Fibroblast of villous mesenchyme (primary cell): ENCODE data around the gene PRSS23. TPM values are rescaled to one million over a fixed set of nuclear protein-coding genes. Genes with fewer than 3 reads are reported as not detected.
"Not testable (repeated sequence)": the region's sequence is repeated elsewhere in the genome, so short reads cannot be mapped to it uniquely, and the experiment has no call there.

Source experiments
- DNase-seq: peaks from one replicate; pipeline ENCODE4 v3.0.0-alpha.2; 2010; ENCODE audit warnings: low read depth
- H3K4me3 ChIP-seq: 2 replicates; pipeline ENCODE4 v1.5.1; 2011; ENCODE audit warnings: low read depth, mild to moderate bottlenecking, low read length
- CTCF ChIP-seq: IDR thresholded peaks from 2 replicates; pipeline ENCODE4 v1.5.1; 2012; ENCODE audit warnings: low read depth, mild to moderate bottlenecking, low read length; ENCODE audit not compliant: insufficient read depth
- total RNA-seq: library from RNA; depleted of rRNA; stranded (reverse); fragments of >200 nt; gene quantifications from 2 replicates; pipeline ENCODE4 v1.2.3, GENCODE V29; 2012

PRSS23 gene
- total RNA-seq, 1 donor: 136 TPM

GRCh38 chr11:86765203-86765602 is 35.1 kb upstream of the PRSS23 start:
- TF ChIP-seq CTCF: no peak
- DNase-seq: no peak
- H3K4me3 ChIP-seq: no peak overlapping the region

- no peak for TF ChIP-seq CTCF
- DNase-seq: no peak
- H3K4me3 ChIP-seq: no peak overlapping the region
These were observed 34.5 kb upstream of the PRSS23 start for GRCh38 chr11:86765878-86766277.

- DNase-seq: no peak
- no peak overlapping the region for H3K4me3 ChIP-seq
- TF ChIP-seq CTCF: no peak
These were observed 31.1 kb upstream of the PRSS23 start for GRCh38 chr11:86769219-86769618.

GRCh38 chr11:86770473-86771027 is 29.8 kb upstream of the PRSS23 start:
- H3K4me3 ChIP-seq, DNase-seq: not testable (repeated sequence)

- no peak overlapping the region for H3K4me3 ChIP-seq
- TF ChIP-seq CTCF: no peak
- DNase-seq: no peak
These were observed 27.3 kb upstream of the PRSS23 start for GRCh38 chr11:86772999-86773398.

GRCh38 chr11:86773513-86774252 is 26.7 kb upstream of the PRSS23 start:
- DNase-seq: peak; percentile 33
- no peak for TF ChIP-seq CTCF
- H3K4me3 ChIP-seq: no peak overlapping the region

- DNase-seq: no peak
- no peak overlapping the region for H3K4me3 ChIP-seq
- no peak for TF ChIP-seq CTCF
These were observed 25.9 kb upstream of the PRSS23 start for GRCh38 chr11:86774417-86774816.
